Adrenal gland (tissue), 5 donors: ENCODE data around the gene POLR3B.
"Not testable (repeated sequence)": the region's sequence is repeated elsewhere in the genome, so short reads cannot be mapped to it uniquely, and the experiment has no call there.

Experiments
- CTCF ChIP-seq, 6 experiments: fragments of 450-650 bp in 4 of 6; fragments of 200-600 bp in 2 of 6; sonication (generic) in 1 of 6; IDR thresholded peaks; 1 replicate in 5 of 6; 2 replicates in 1 of 6; pipeline versions ENCODE4 v1.5.1 to v1.8.0; 2016 to 2021; ENCODE audit warnings: antibody characterized with exemption in 6 of 6, mild to moderate bottlenecking in 2 of 6, moderate library complexity in 1 of 6
- POLR2A ChIP-seq, 2 donors: fragments of 450-650 bp; IDR thresholded peaks; one replicate each; pipeline ENCODE4 v1.6.1; 2017; ENCODE audit warnings: antibody characterized with exemption in 2 of 2, mild to moderate bottlenecking in 2 of 2, moderate library complexity in 1 of 2
- donor health status: DM: no; HTN: no; CAD: no.

- not testable (repeated sequence) for TF ChIP-seq CTCF, POLR2A (IDR thresholded peaks at IDR 0.05)
Observed at GRCh38 chr12:106313413-106313812, 44.1 kb upstream of the POLR3B start.
